Measurements from ENCODE around the gene DGKA.
"Not testable (repeated sequence)": the region's sequence is repeated elsewhere in the genome, so short reads cannot be mapped to it uniquely, and the experiment has no call there.

Gene DGKA

DNA sequence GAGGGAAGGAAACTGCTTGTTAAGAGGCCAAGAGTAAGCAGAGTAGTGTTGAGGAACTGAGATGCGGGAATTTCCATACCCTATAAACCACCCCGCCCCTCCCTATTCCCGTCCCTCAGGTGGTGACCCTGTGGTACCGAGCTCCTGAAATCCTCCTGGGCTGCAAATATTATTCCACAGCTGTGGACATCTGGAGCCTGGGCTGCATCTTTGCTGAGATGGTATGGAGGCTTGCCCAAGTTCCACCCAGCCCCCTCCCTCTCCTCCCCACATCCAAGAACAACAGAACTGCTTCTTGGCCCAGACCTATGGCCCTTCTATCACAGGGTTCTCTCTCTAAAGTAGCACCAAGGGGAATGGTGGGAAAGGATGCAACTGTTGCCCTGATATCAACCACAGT is 38.4 kb downstream of the DGKA start:
- no peak for DNase-seq

DNA sequence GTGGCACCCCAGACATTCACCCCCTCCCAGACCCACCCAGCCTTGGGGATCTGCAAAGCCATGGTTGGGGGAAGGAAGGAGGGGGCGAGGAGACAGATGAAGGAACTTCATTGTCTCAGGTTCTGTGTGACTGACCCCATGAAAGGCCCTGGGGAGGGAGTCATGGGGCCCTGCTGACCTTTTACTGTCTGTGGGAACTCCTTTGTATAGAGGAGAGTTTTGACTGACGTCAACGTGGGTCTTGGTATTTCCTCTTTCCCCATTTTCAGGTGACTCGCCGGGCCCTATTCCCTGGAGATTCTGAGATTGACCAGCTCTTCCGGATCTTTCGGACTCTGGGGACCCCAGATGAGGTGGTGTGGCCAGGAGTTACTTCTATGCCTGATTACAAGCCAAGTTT is 39.8 kb downstream of the DGKA start:
- no peak for DNase-seq

DNA sequence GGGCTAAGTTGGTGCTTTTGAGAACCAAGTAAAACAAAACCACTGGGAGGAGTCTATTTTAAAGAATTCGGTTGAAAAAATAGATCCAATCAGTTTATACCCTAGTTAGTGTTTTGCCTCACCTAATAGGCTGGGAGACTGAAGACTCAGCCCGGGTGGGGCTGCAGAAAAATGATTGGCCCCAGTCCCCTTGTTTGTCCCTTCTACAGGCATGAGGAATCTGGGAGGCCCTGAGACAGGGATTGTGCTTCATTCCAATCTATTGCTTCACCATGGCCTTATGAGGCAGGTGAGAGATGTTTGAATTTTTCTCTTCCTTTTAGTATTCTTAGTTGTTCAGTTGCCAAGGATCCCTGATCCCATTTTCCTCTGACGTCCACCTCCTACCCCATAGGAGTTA is 41.1 kb downstream of the DGKA start:
- peak; percentile 37 for DNase-seq

DNA sequence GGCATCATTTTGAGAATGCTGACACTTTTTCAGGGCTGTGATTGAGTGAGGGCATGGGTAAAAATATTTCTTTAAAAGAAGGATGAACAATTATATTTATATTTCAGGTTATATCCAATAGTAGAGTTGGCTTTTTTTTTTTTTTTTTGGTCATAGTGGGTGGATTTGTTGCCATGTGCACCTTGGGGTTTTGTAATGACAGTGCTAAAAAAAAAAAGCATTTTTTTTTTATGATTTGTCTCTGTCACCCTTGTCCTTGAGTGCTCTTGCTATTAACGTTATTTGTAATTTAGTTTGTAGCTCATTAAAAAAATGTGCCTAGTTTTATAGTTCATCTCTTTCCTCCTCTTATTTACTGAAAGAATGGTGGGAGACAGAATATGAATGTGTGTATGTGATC is 41.5 kb downstream of the DGKA start:
- DNase-seq: no peak

DNA sequence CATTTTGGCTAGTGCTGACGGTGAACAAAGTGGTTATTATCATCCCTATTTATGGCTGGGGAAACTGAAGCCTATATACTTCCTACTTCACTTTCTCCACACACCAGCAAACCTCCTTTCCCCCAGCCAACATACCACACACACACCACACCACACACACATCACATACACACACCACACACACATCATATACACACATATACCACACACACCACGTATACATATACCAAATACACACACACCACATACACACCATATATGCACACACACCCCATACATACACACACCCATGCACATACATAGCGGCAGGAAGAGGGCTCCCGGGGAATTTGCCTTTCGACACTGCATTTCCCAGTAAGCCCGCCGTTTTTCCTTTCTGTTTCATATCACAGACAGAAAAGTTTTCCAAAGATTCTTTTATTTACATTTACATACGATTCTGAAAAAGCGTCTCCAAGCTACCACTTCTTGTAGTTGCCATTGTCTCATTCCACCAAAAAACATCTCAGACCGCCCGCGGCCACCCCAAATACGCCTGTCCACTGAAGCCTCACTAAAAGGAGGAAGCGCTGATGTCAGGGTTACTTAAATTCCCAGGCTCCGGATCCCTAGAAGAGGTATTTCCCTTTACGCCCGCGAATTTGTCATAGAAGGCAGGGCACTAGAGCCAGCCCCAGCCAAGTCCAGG is 42.1 kb downstream of the DGKA start:
- DNase-seq: no peak

DNA sequence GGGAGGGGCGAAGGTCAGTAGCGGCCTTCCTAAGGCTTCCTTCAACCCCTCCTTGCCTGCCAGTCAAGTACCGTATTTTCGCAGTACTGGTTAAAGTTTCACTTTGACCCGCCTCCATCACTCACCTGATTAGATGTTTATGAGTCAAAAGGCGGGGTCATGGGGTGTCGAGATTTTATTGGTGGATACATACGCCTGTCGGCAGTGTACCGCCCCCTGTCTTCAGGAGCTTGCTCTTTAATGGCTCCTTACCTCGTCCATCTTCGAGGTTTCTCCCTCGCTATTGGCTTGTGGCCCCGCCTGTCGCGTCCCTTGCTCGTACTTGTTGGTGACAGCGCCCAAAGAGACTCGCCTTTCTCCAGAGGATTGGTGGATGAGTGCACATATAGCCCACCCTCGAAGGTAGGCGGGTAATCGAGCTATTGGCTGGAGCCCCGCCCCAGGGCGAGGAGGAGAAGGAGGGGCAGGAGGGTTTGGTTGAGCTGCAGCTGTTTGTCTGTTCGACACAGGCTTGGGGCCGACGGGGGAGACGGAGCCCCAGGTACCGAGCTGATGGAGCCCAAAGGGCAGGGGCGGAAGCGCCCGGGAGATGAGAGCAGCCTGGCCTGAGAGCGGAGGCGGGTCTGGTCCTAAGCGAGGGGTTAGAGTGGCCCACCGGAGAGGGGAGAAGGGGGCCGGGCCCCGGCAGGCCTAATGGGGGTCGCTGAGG is 42.8 kb downstream of the DGKA start, which contains the start of gene RAB5B:
Gene RAB5B (plus strand): TSS at position 480 of the 709 bp plus-strand sequence. CDS start 12,883 bp downstream, outside the sequence.
- peak; percentile 100 for DNase-seq

DNA sequence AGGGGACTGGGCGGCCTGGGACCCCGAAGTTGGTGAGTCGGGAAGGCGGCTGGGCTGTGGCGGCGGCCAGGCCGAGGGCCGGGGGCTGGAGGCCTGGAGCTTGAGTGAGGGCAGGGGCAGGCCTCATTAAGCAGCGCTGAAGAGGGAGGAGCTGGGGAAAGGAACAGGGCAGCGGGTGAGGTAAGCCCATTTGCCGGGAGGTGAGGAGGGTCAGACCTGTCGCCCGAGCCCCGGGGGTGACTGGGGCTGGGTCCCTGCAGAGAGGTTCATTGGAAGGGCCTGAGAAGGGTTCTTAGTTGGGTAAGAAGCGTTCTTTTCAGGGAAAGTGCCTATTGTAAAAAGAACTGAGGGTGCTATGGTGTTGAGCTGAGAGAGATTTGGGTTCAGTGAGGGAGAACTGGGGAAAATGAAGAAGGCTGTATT is 43.4 kb downstream of the DGKA start:
- peak; percentile 58 for DNase-seq

DNA sequence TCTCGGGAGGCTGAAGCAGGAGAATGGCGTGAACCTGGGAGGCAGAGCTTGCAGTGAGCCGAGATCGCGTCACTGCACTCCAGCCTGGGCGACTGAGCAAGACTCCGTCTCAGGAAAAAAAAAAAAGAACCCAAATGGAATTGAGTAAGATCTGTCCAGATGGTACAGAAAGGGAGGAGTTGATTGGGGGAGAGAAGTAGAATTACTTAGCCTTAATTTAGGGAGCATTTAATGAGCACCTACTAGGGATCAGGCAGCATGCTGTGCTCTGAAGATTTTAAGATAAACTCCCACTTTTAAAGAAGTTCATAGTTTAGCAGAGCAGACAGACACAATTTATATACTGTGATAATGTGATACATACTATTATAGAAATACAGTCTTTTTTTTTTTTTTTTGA is 47.4 kb downstream of the DGKA start:
- DNase-seq: no peak

DNA sequence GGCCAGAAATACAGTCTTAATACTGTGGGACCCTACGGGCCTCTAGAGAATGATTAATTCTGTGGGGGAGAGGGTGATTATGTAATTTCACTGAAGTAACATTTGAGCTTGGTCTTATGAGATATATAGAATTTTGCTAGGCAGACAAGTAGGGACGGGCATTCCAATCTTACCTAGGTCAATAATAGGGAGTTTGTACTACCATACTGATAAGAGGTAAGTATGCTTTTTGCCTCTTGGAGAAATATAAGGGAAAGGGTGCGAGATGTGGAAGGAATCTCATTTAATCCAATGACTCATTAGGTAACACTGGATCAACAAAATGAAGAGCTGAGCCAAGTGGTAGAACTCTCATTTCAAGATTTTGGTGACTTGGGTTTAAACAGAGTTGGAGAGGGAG is 48.1 kb downstream of the DGKA start:
- DNase-seq: no peak

DNA sequence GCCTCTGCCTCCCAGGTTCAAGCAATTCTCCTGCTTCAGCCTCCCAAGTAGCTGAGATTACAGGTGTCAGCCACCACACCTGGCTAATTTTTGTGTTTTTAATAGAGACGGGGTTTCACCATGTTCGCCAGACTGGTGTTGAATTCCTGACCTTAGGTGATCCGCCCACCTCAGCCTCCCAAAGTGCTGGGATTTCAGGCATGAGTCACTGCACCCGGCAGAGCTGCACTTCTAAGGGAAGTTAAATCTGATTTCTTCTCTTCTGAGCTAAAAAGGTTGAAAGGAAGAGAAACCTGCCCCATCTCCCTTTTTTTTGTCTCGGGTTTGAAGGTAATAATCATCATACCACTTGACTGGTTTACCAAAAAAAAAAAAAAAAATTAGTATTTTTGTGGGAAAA is 50.9 kb downstream of the DGKA start:
- not testable (repeated sequence) for DNase-seq

DNA sequence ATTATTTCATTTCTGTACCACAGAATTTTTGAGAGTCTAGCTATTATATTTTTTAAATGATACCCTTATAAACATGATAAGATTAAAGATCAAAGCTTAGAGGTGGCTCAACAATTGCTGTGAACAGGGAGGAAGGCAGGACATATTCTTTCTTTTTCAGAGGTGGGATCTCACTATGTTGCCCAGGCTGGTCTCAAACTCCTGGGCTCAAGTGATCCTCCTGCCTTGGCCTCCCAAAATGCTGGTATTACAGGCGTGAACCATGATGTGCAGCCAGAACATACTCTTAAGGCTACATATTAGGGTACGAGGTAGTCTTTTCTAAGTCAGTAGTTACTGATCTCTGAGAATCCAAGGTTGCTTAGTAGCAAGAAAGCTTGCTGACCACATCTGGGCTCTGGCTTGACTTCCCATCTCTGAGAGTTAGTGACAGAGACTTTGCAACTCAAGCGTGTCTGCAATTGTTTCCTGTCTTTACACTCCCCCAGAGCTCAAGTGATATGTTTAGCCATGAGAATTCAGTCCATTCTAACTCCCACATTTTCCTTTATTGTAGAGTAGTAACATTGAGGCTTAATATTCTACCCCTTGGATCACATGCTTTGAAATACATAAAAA is 51.5 kb downstream of the DGKA start:
- DNase-seq: peak; percentile 49

DNA sequence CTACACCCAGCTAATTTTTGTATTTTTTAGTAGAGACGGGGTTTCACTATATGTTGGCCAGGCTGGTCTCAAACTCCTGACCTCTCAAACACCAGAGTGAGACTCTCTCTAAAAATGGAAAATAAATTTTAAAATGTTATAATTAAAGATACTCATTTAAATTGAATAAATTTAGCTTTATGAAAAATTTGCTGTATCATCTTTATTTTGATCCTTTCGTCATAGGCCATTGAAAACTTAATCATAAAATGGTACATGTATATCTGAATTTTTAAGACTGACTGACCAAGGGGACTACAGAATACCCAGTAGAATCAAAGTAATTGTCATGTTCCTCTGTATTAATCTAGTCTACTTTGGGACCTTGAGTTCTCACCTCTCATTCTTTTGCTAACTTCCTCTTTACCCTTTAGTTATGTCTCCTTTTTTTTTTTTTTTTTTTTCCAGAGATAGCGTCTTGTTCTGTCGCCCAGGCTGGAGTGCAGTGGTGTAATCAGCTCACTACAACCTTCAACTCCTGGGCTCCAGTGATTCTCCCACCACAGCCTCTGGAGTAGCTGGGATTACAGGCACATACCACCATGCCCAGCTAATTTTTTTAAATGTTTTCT is 52.4 kb downstream of the DGKA start:
- DNase-seq: peak; percentile 85

DNA sequence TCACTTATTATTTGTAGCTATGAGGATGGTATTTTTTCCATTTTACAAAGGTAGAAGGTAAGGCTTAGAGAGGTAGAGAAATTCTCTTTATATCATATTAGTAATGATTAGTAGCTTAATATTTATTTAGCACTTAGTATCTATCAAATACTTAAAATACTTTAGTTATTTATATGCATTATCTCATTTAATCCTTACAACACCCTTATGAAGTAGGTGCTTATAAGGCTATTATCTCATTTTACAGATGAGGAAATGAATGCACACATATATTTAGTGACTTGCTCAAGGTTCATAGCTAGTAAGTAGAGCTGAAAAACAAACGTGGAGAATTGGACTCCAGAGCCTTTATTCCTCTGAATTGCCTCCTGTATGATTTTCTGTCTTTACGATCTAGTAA is 53.9 kb downstream of the DGKA start:
- no peak for DNase-seq

DNA sequence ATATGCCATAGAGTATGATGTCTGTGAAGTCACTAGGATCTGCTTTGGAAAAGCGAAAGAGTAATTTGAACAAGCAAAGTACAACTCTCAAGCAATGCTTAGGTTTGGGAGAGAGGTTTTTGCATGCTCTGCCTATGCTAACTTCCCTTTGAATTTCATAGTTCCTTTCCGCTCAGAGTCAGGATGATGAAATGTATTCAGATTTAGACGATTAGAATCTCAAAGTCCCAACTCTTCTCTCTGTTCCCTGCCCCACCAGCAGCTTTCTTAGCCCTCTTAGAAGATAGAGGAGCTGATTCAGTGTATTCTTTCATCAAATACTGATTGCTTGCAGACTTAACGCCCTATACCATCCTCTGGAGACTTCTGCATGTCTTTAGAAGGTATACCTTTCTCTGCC is 54.4 kb downstream of the DGKA start:
- DNase-seq: no peak

DNA sequence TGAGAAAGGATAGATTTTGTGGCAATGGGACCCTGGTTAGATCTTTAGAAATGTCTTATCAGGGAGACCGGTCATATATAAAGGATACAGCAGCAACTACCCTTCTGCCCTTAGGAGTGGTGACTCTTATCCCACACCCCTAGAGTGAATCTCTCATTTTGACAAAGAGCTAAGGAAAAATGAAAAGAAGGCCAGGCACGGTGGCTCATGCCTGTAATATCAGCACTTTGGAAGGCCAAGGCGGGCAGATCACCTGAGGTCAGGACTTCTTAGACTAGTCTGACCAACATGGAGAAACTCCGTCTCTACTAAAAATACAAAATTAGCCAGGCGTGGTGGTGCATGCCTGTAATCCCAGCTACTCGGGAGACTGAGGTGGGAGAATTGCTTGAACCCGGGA is 55.0 kb downstream of the DGKA start:
- DNase-seq: not testable (repeated sequence)

DNA sequence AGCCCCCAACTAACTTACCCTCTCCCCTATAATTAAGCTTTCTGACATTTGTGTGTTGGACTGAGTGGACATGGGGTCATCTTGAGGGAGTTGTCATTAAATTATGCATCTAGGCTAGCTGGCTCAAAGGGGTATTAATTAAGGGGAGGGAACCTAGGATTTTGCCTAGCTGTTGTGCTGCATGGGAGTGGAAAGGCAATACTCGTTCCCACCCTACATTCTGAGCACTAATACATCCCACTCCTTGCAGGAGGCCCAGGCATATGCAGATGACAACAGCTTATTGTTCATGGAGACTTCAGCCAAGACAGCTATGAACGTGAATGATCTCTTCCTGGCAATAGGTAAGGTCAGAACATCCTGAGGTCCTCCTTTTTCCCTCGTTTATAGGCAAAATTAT is 60.1 kb downstream of the DGKA start:
- DNase-seq: no peak

DNA sequence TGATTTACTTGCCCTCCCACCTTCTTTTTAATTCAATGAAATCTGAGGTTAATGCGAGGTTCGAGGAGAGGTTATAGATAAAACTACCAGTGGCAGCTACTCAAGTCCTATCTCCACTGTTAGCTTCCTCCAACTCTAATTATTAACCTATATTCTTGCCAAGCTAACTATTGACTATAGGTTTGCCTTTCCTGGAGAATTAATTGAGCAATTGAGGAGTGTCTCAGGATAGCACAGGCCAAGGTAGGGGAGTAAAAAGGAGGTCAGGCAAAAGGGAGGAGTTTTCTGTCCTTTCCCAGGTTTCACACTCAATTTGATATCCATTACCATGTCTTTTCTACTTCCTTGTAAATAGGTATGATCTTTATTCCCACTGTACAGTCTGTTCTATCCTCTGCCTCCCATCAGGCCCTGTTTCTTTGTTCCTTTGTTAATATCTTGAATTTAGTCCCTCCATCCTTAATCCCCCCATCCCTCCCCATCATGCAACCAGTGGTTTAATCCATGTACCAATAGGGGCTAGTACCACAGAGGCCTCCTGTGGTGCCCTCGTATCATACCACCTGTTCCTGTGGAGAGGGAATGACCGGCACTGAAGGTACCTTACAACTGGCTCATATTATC is 62.4 kb downstream of the DGKA start:
- no peak for DNase-seq

DNA sequence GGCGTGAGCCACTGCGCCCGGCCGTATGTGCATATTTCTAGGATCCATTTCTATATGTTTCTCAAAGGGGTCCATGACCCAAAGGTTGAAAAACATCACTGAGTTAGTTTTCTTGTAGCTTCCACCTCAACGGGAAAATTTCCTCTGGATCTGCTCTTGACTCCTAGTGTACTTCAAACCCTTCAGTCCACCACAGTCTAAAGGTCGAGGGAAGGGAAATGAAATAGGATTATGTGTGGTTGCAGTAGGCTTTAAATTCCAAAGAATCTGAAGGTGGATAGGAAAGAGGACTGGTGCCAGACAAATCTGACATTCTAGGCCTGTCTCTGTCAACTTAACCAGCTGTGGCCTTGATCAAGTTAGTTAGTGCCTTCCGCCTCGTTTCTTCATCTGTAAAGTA is 64.4 kb downstream of the DGKA start:
- no peak for DNase-seq

DNA sequence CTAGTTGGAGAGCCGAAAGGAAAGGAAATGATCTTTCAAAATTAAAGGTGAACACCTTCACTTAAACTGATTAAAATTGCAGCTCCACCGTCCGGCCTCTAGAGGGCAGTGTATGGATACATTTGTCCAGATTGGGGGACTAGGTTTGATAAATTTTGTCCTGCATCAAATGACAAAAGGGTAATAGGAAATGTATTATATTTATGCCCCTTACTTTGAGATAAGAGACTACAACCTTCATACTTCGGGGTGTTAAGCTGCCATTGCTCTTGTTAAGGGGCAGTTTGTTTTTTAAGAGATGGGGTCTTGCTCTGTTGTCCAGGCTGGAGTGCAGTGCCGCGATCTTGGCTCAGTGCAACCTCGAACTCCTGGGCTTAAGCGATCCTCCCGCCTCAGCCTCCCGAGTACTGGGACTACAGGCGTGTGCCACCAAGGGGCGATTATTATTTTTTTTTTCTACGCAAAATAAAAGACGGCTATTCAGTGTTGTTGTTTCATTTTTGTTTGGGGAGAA is 65.3 kb downstream of the DGKA start:
- DNase-seq: peak; percentile 84

DNA sequence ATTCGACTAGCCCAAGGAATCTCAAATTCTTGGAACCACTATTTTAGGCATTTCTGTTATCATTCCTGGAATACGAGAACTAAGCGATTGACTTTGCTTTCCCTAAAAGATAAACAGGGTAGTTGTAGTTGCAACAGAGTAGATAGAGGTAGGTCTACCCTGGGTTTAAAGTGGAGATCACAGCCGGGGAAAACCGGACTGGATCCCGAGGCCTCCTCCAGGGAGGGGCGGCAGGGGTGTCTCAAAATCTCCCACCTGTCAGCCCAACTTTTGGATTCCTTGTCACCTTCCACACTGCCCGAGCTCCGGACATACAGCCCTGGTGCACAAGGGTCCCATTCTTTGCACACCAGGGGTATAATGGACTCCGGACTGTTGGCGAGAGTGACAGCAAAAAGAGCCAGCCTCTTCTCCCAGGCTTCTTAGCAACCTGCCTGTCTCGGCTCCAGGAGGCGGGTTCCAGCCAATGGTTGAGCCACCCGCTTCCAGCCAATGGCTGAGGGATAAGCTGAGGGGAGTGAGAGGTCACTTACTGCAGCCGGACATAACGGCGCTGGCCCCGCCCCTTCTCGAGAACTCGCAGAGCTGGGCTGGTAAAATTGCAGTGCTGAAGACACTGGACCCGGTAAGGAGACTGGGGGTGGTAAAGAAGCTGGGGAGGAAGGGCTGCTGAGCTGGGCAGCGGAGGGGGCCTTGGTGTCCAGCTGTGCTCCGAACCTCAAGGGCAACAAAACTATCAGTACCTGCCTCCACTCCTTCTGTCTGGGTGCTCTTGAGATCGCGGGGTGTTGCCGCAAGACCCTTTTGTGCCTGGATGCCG is 66.0 kb downstream of the DGKA start, which contains the start of gene SUOX:
Gene SUOX (plus strand): TSS at position 562 of the 820 bp plus-strand sequence. CDS start 4,946 bp downstream, outside the sequence.
- DNase-seq: peak; percentile 98

DNA sequence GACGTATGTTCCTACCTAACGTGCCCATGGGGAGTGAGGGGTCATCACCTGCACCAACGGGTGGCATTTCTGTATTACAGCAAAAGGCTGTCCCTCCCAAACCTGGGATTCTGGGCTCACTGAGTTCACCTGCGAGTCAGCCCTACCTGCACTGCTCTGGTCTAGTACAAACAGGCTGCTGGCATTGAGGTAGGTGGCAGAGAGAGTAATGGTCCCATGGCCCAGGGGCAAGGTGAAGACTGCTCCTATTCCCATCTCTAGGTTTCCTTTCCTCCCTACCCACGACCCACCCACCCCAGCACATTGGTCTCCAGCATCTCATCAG is 66.5 kb downstream of the DGKA start:
- DNase-seq: no peak

DNA sequence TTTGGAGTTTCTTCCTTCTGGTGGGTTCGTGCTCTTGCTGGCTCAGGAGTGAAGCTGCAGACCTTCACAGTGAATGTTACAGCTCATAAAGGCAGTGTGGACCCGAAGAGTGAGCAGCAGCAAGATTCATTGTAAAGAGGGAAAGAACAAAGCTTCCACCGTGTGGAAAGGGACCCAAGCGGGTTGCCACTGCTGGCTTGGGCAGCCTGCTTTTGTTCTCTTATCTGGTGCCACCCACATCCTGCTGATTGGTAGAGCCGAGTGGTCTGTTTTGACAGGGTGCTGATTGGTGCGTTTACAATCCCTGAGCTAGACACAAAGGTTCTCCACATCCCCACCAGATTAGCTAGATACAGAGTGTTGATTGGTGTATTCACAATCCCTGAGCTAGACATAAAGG is 68.6 kb downstream of the DGKA start:
- not testable (repeated sequence) for DNase-seq
